Measurements from ENCODE around the gene COL2A1.

Gene COL2A1

DNA sequence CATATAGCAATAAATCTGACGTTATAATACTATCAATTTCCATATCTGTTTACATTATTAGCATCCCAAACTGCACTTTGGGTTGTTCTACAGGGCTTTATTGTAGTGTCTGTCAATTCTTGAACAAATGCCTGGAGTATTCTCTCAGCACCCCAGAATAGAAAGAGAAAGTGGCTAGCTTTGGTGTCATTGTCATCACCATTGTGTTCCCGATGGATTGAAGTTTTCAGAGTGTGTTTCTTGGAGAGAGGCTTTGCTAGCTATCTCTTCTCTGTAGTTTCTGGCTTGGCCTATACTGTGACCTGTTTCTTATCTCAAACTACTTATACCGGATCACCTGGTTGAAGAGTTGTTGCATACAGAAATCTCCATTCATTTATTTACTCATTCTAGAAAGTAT is 34.4 kb downstream of the COL2A1 start:
- ATAC-seq = no peak
- TF ChIP-seq, protein P1, sequence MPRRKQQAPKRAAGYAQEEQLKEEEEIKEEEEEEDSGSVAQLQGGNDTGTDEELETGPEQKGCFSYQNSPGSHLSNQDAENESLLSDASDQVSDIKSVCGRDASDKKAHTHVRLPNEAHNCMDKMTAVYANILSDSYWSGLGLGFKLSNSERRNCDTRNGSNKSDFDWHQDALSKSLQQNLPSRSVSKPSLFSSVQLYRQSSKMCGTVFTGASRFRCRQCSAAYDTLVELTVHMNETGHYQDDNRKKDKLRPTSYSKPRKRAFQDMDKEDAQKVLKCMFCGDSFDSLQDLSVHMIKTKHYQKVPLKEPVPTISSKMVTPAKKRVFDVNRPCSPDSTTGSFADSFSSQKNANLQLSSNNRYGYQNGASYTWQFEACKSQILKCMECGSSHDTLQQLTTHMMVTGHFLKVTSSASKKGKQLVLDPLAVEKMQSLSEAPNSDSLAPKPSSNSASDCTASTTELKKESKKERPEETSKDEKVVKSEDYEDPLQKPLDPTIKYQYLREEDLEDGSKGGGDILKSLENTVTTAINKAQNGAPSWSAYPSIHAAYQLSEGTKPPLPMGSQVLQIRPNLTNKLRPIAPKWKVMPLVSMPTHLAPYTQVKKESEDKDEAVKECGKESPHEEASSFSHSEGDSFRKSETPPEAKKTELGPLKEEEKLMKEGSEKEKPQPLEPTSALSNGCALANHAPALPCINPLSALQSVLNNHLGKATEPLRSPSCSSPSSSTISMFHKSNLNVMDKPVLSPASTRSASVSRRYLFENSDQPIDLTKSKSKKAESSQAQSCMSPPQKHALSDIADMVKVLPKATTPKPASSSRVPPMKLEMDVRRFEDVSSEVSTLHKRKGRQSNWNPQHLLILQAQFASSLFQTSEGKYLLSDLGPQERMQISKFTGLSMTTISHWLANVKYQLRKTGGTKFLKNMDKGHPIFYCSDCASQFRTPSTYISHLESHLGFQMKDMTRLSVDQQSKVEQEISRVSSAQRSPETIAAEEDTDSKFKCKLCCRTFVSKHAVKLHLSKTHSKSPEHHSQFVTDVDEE (CRISPR knock-in tag; IDR thresholded peaks at IDR 0.05) = no peak
- TF ChIP-seq TOX (CRISPR knock-in tag; IDR thresholded peaks at IDR 0.05; ENCODE audit: borderline replicate concordance) (no peak), ESRRG (CRISPR knock-in tag; IDR thresholded peaks at IDR 0.05) (no peak), ZFP30 (CRISPR knock-in tag; IDR thresholded peaks at IDR 0.05) (no peak), SNAI2 (CRISPR knock-in tag; IDR thresholded peaks at IDR 0.05) (no peak), TCF4 (CRISPR knock-in tag; IDR thresholded peaks at IDR 0.05; ENCODE audit: borderline replicate concordance) (no peak), ZNF565 (CRISPR knock-in tag; conservative IDR thresholded peaks at IDR 0.05; ENCODE audit: low read depth) (no peak), GLIS3 (CRISPR knock-in tag; IDR thresholded peaks at IDR 0.05) (no peak), CSDC2 (CRISPR knock-in tag; IDR thresholded peaks at IDR 0.05) (no peak)
- TF ChIP-seq, protein P2, sequence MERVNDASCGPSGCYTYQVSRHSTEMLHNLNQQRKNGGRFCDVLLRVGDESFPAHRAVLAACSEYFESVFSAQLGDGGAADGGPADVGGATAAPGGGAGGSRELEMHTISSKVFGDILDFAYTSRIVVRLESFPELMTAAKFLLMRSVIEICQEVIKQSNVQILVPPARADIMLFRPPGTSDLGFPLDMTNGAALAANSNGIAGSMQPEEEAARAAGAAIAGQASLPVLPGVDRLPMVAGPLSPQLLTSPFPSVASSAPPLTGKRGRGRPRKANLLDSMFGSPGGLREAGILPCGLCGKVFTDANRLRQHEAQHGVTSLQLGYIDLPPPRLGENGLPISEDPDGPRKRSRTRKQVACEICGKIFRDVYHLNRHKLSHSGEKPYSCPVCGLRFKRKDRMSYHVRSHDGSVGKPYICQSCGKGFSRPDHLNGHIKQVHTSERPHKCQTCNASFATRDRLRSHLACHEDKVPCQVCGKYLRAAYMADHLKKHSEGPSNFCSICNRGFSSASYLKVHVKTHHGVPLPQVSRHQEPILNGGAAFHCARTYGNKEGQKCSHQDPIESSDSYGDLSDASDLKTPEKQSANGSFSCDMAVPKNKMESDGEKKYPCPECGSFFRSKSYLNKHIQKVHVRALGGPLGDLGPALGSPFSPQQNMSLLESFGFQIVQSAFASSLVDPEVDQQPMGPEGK (CRISPR knock-in tag; IDR thresholded peaks at IDR 0.05; ENCODE audit: borderline replicate concordance) = no peak
- TF ChIP-seq, protein P3, sequence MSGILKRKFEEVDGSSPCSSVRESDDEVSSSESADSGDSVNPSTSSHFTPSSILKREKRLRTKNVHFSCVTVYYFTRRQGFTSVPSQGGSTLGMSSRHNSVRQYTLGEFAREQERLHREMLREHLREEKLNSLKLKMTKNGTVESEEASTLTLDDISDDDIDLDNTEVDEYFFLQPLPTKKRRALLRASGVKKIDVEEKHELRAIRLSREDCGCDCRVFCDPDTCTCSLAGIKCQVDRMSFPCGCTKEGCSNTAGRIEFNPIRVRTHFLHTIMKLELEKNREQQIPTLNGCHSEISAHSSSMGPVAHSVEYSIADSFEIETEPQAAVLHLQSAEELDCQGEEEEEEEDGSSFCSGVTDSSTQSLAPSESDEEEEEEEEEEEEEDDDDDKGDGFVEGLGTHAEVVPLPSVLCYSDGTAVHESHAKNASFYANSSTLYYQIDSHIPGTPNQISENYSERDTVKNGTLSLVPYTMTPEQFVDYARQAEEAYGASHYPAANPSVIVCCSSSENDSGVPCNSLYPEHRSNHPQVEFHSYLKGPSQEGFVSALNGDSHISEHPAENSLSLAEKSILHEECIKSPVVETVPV (CRISPR knock-in tag; IDR thresholded peaks at IDR 0.05) = no peak
- TF ChIP-seq, protein P4, sequence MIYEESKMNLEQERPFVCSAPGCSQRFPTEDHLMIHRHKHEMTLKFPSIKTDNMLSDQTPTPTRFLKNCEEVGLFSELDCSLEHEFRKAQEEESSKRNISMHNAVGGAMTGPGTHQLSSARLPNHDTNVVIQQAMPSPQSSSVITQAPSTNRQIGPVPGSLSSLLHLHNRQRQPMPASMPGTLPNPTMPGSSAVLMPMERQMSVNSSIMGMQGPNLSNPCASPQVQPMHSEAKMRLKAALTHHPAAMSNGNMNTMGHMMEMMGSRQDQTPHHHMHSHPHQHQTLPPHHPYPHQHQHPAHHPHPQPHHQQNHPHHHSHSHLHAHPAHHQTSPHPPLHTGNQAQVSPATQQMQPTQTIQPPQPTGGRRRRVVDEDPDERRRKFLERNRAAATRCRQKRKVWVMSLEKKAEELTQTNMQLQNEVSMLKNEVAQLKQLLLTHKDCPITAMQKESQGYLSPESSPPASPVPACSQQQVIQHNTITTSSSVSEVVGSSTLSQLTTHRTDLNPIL (CRISPR knock-in tag; IDR thresholded peaks at IDR 0.05; ENCODE audit: low read depth) = no peak

DNA sequence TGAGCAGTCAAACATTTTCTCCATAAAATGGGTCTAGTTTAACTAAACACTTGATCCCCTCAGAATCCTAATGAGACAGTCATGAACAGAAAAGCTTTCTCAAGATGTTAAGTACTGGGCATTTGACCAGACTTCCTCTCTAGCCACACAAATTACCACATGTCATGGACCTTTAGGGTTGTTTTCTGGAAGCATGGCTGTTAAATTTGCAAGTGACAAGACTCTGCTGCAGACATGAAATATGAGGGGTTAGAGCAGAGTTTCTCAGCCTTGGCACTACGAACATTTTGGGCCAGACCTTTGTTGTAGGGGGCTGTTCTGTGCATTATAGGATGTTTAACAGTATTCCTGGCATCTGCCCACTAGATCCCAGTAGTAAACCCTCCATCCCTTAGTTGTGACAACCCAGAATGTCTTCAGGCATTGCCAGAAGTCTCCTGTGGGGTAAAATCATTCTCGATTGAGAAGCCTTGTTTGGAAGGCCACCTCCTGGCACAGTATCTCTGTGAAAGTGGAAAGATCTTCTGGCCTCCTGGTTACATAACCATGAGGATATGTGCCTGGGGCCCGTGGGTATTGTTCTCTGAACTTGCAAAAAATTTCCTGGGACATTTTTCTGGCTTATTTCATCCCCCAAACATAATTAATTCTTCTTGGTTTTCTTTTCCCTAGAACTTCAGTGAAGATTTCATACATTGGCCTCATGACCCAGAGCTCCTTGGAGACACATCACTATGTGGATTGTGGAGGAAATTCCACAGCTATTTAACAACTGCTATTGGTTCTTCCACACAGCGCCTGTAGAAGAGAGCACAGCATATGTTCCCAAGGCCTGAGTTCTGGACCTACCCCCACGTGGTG is 36.6 kb downstream of the COL2A1 start:
- no peak for ATAC-seq
- TF ChIP-seq, protein P1 (CRISPR knock-in tag; IDR thresholded peaks at IDR 0.05) = no peak
- TF ChIP-seq, protein P4 (CRISPR knock-in tag; IDR thresholded peaks at IDR 0.05; ENCODE audit: low read depth) = no peak
- TF ChIP-seq ARNTL (CRISPR knock-in tag; IDR thresholded peaks at IDR 0.05; ENCODE audit: borderline replicate concordance, low read depth) = no peak
- no peak for TF ChIP-seq BACH2 (CRISPR knock-in tag; IDR thresholded peaks at IDR 0.05; ENCODE audit: borderline replicate concordance)
- no peak for TF ChIP-seq RARB (CRISPR knock-in tag; IDR thresholded peaks at IDR 0.05)
- TF ChIP-seq GLIS3 (CRISPR knock-in tag; IDR thresholded peaks at IDR 0.05) = no peak
- TF ChIP-seq, protein P3 (CRISPR knock-in tag; IDR thresholded peaks at IDR 0.05) = no peak
